ENCODE data around the gene ZBTB16.

DNA sequence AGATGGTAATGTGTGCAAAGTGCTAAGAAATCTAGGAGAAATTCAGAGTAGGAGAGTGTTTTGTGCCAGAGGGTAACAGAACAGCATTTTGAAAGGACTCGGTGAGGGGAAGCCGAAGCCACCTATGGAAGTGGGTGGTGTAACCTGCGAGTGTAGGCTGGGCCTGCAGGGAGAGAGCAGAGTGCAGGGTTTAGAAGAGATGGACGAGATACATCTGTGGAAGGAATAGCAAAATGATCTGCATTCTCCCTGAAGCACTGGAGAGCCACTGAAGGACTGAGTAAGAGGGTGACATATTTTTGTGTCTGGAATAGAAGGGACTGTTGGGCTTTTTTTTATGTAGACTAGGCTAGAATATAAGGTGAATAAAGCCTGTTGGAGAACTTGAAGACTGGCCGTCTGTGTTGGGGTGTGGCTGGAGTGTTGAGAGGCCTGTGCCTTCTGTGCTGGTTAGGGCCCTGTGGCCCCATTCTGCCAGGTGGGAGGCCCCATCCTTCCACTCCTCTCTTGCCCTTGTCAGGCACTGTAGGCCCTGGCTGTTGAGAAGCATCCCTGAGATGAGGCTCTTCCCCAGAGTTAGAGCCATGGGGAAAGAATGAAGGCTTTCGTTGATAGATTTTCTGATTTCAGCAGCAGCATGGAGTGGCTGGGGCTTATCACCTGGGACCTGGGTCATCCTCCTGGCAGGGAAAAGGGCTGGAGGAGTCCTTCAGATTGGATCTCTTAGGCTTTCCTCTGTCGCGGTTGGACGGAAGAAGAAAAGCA, 102.2 kb downstream of the ZBTB16 start:
- TF ChIP-seq JUN (IDR thresholded peaks at IDR 0.05; ENCODE audit: borderline replicate concordance, insufficient read depth, insufficient read length, low read depth): no peak
- TF ChIP-seq, protein P1, sequence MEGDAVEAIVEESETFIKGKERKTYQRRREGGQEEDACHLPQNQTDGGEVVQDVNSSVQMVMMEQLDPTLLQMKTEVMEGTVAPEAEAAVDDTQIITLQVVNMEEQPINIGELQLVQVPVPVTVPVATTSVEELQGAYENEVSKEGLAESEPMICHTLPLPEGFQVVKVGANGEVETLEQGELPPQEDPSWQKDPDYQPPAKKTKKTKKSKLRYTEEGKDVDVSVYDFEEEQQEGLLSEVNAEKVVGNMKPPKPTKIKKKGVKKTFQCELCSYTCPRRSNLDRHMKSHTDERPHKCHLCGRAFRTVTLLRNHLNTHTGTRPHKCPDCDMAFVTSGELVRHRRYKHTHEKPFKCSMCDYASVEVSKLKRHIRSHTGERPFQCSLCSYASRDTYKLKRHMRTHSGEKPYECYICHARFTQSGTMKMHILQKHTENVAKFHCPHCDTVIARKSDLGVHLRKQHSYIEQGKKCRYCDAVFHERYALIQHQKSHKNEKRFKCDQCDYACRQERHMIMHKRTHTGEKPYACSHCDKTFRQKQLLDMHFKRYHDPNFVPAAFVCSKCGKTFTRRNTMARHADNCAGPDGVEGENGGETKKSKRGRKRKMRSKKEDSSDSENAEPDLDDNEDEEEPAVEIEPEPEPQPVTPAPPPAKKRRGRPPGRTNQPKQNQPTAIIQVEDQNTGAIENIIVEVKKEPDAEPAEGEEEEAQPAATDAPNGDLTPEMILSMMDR (IDR thresholded peaks at IDR 0.05; ENCODE audit: extremely low read depth in 1 of 2, insufficient read depth in 1 of 2, low read depth in 1 of 2, low read length in 2 of 2): no peak
- TF ChIP-seq POLR2A (IDR thresholded peaks at IDR 0.05; ENCODE audit: low read depth, low read length): no peak
- no peak for TF ChIP-seq EZH2 (IDR thresholded peaks at IDR 0.05; ENCODE audit: borderline replicate concordance, low read depth, low read length, severe bottlenecking)
- TF ChIP-seq POLR2AphosphoS5 (IDR thresholded peaks at IDR 0.05; ENCODE audit: insufficient read depth, low read depth, low read length): no peak

Data from endothelial cell of umbilical vein (primary cell).